ENCODE results near the gene MAMDC4. TPM values are rescaled to one million over a fixed set of nuclear protein-coding genes. Genes with fewer than 3 reads are reported as not detected.

The MAMDC4 gene
- total RNA-seq, 2 experiments from 2014 or later: 11.7 to 14.2 TPM

DNA sequence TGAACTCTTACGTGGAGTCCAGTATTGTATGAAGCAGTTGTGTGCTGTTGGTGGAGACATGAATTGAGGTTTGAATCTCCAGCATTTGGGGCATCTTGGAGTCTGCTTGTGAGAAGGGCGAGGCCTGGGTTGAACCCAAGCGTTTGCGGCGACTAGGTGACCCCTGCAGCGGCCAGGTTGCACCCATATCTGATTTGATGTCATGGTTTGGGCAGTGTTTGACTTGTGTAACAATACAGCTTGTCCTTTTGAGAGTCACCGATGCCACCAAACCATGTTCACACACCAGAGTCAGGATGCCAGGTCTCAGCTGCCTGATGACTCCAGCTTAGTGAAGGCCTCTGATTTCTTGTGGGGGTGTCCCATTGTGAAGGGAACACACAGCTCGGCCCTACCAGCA lies 36.3 kb downstream of the MAMDC4 start:
- H3K4me2 ChIP-seq (ENCODE audit: low read length): 0 out of 2 replicates have a peak overlapping the region, but pooled peaks have one; percentile 79
- DNase-seq (ENCODE audit: low spot score): no peak
- no peak for TF ChIP-seq EZH2phosphoT487 (IDR thresholded peaks at IDR 0.05; ENCODE audit: borderline replicate concordance, low read depth, low read length)
- TF ChIP-seq, protein P1, sequence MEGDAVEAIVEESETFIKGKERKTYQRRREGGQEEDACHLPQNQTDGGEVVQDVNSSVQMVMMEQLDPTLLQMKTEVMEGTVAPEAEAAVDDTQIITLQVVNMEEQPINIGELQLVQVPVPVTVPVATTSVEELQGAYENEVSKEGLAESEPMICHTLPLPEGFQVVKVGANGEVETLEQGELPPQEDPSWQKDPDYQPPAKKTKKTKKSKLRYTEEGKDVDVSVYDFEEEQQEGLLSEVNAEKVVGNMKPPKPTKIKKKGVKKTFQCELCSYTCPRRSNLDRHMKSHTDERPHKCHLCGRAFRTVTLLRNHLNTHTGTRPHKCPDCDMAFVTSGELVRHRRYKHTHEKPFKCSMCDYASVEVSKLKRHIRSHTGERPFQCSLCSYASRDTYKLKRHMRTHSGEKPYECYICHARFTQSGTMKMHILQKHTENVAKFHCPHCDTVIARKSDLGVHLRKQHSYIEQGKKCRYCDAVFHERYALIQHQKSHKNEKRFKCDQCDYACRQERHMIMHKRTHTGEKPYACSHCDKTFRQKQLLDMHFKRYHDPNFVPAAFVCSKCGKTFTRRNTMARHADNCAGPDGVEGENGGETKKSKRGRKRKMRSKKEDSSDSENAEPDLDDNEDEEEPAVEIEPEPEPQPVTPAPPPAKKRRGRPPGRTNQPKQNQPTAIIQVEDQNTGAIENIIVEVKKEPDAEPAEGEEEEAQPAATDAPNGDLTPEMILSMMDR (conservative IDR thresholded peaks at IDR 0.05; ENCODE audit: low read length): no peak
- peaks cover 66% of the 10 kb centered on the region for H3K79me2 ChIP-seq (ENCODE audit: insufficient read depth, low read depth, low read length)
- peaks cover 30% of the 10 kb centered on the region for H3K36me3 ChIP-seq (ENCODE audit: insufficient read depth, low read length)
- peaks cover 8% of the 10 kb centered on the region for H3K4me1 ChIP-seq (ENCODE audit: insufficient read depth, low read length, poor library complexity, severe bottlenecking)
- no peak overlapping the region for H2AFZ ChIP-seq (ENCODE audit: low read length)
- no peaks in the 10 kb centered on the region for H3K9me2 ChIP-seq (ENCODE audit: insufficient read depth, low read length)
- ChIA-PET POLR2A (no interaction called here), CTCF (ENCODE audit: unreplicated experiment) (no interaction called here)
- no peaks in the 10 kb centered on the region for H3K9me3 ChIP-seq (ENCODE audit: low read length)
- intact Hi-C loops (cut with micrococcal nuclease; ENCODE audit: unreplicated experiment): loop anchor here (5.0 kb wide), 1 partner anchor 101 kb away; no protein-coding TSS in a partner anchor
- BruUV-seq (replicated peaks): TSS peak; percentile 44
- H3K4me3 ChIP-seq (ENCODE audit: low read depth, low read length, poor library complexity, severe bottlenecking): no peak overlapping the region
- peaks cover 10% of the 10 kb centered on the region; the same call in 1 of the 2 replicates for H4K20me1 ChIP-seq (ENCODE audit: insufficient read depth, low read length)
- H3K27ac ChIP-seq (ENCODE audit: low read depth, low read length, poor library complexity, severe bottlenecking): no peak overlapping the region

DNA sequence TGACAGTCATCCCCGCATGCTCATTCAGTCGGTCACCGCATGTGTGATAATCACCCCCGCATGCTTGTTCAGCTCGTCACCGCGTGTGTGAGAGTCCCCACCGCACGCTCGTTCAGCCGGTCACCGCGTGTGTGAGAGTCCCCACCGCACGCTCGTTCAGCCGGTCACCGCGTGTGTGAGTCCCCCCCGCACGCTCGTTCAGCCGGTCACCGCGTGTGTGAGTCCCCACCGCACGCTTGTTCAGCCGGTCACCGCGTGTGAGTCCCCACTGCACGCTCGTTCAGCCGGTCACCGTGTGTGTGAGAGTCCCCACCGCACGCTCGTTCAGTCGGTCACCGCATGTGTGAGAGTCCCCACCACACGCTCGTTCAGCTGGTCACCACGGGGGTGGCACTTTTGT lies 37.7 kb downstream of the MAMDC4 start:
- ChIA-PET CTCF (ENCODE audit: unreplicated experiment) (no interaction called here), POLR2A (interaction anchor here (0.8 kb wide), 1 partner anchor 10 kb away, joined by 4 read pairs; no protein-coding TSS in a partner anchor)
- peaks cover 77% of the 10 kb centered on the region for H3K79me2 ChIP-seq (ENCODE audit: insufficient read depth, low read depth, low read length)
- H3K9me2 ChIP-seq (ENCODE audit: insufficient read depth, low read length): no peaks in the 10 kb centered on the region
- H3K4me3 ChIP-seq (ENCODE audit: low read depth, low read length, poor library complexity, severe bottlenecking): no peak overlapping the region
- BruUV-seq (replicated peaks): no TSS peak
- no peak for TF ChIP-seq EZH2phosphoT487 (IDR thresholded peaks at IDR 0.05; ENCODE audit: borderline replicate concordance, low read depth, low read length)
- TF ChIP-seq, protein P1 (conservative IDR thresholded peaks at IDR 0.05; ENCODE audit: low read length): no peak
- H3K4me1 ChIP-seq (ENCODE audit: insufficient read depth, low read length, poor library complexity, severe bottlenecking): peaks cover 5% of the 10 kb centered on the region
- no peaks in the 10 kb centered on the region for H3K9me3 ChIP-seq (ENCODE audit: low read length)
- no peak for DNase-seq (ENCODE audit: low spot score)
- H3K4me2 ChIP-seq (ENCODE audit: low read length): no peak overlapping the region
- no peak overlapping the region for H2AFZ ChIP-seq (ENCODE audit: low read length)
- no peak overlapping the region for H3K27ac ChIP-seq (ENCODE audit: low read depth, low read length, poor library complexity, severe bottlenecking)
- peaks cover 10% of the 10 kb centered on the region; the same call in 1 of the 2 replicates for H4K20me1 ChIP-seq (ENCODE audit: insufficient read depth, low read length)
- intact Hi-C loops (cut with micrococcal nuclease; ENCODE audit: unreplicated experiment): loop anchor here (5.0 kb wide), 1 partner anchor 103 kb away; no protein-coding TSS in a partner anchor
- peaks cover 40% of the 10 kb centered on the region for H3K36me3 ChIP-seq (ENCODE audit: insufficient read depth, low read length)

DNA sequence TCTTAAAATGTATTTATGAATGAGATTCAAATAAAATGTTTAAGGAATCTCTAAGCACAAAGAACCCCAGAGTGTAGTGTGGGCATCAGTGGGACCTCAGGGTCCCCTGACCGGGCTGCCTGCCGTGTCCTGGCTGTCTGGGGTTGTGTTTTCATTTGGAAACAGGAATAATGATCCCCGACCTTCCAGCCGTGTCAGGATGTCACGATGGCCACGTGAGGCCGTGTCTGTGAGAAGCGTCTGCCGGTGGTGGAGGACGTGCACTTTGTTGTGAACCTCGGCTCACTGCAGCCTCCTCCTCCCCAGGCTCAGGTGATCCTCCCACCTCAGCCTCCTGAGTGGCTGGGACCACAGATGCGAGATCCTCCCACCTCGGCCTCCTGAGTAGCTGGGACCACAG lies 38.5 kb downstream of the MAMDC4 start:
- Histone ChIP-seq H3K79me2 (ENCODE audit: insufficient read depth, low read depth, low read length) (peaks cover 80% of the 10 kb centered on the region), H2AFZ (ENCODE audit: low read length) (no peak overlapping the region), H3K4me1 (ENCODE audit: insufficient read depth, low read length, poor library complexity, severe bottlenecking) (no peaks in the 10 kb centered on the region), H4K20me1 (ENCODE audit: insufficient read depth, low read length) (peaks cover 10% of the 10 kb centered on the region; the same call in 1 of the 2 replicates), H3K27ac (ENCODE audit: low read depth, low read length, poor library complexity, severe bottlenecking) (no peak overlapping the region), H3K4me3 (ENCODE audit: low read depth, low read length, poor library complexity, severe bottlenecking) (no peak overlapping the region), H3K9me3 (ENCODE audit: low read length) (no peaks in the 10 kb centered on the region), H3K4me2 (ENCODE audit: low read length) (no peak overlapping the region), H3K9me2 (ENCODE audit: insufficient read depth, low read length) (no peaks in the 10 kb centered on the region), H3K36me3 (ENCODE audit: insufficient read depth, low read length) (peaks cover 48% of the 10 kb centered on the region)
- POLR2A ChIA-PET: interaction anchor here (0.8 kb wide), 1 partner anchor 11 kb away, joined by 4 read pairs; no protein-coding TSS in a partner anchor
- no TSS peak for BruUV-seq (replicated peaks)
- intact Hi-C loops (cut with micrococcal nuclease; ENCODE audit: unreplicated experiment): no loop called here
- no peak for DNase-seq (ENCODE audit: low spot score)
- CTCF ChIA-PET (ENCODE audit: unreplicated experiment): no interaction called here
- TF ChIP-seq, protein P1 (conservative IDR thresholded peaks at IDR 0.05; ENCODE audit: low read length): no peak
- no peak for TF ChIP-seq EZH2phosphoT487 (IDR thresholded peaks at IDR 0.05; ENCODE audit: borderline replicate concordance, low read depth, low read length)
